Measurements from ENCODE around the gene GRN. TPM values are rescaled to one million over a fixed set of nuclear protein-coding genes. Genes with fewer than 3 reads are reported as not detected.
"Not testable (repeated sequence)": the region's sequence is repeated elsewhere in the genome, so short reads cannot be mapped to it uniquely, and the experiment has no call there.

The GRN gene
- polyA plus RNA-seq, 1 of the 3 experiments (the other 2 are of a cell fraction), result 442 TPM

GRCh38 chr17:44390250-44390870 is 45.3 kb downstream of the GRN start (continued):
- TF ChIP-seq REST (IDR thresholded peaks at IDR 0.05; ENCODE audit: low read depth, low read length) (no peak), SMC3 (IDR thresholded peaks at IDR 0.05; ENCODE audit: low read depth, low read length) (no peak), MAX (IDR thresholded peaks at IDR 0.05; ENCODE audit: low read depth) (no peak), TAF1 (IDR thresholded peaks at IDR 0.05; ENCODE audit: borderline replicate concordance, low read depth, low read length) (no peak), GATA2 (CRISPR knock-in tag; IDR thresholded peaks at IDR 0.05) (no peak), MXI1 (IDR thresholded peaks at IDR 0.05; ENCODE audit: low read depth, low read length) (no peak)

GRCh38 chr17:44394112-44394511 is 49.0 kb downstream of the GRN start:
- H3F3A ChIP-seq (replicated peaks; ENCODE audit: insufficient read depth); H3K9ac ChIP-seq; H3K4me1 ChIP-seq (ENCODE audit: control insufficient read depth in 1 of 2, insufficient read depth in 2 of 2, low read depth in 1 of 2, low read length in 1 of 2); H4K20me1 ChIP-seq (ENCODE audit: insufficient read depth); H3K9me3 ChIP-seq; H3K79me2 ChIP-seq (ENCODE audit: insufficient read depth); H3K9me2 ChIP-seq; H3K27me3 ChIP-seq (ENCODE audit: insufficient read depth); DNase-seq; H3K27ac ChIP-seq (ENCODE audit: low read depth in 2 of 2, low read length in 1 of 2); POLR2A ChIA-PET; H2AFZ ChIP-seq (ENCODE audit: low read depth); H3K4me2 ChIP-seq; H3K4me3 ChIP-seq (ENCODE audit: low read depth in 2 of 2, low read length in 1 of 2): not testable (repeated sequence)
- CTCF ChIA-PET, result interaction anchor here (3.5 kb wide), 1 partner anchor 18 kb away, joined by 10 read pairs; no protein-coding TSS in a partner anchor
- peaks cover 11 to 30% of the 10 kb centered on the region in 2 experiments for H3K36me3 ChIP-seq (replicated peaks in 1 of 2; ENCODE audit: control insufficient read depth in 1 of 2, insufficient read depth in 2 of 2, low read length in 1 of 2)
- WGBS (ENCODE audit: low lambda C conversion rate), result over 99% methylated on average over 9 of the region's 9 CpGs

GRCh38 chr17:44394833-44395232 is 49.7 kb downstream of the GRN start:
- no peak overlapping the region for H3K4me3 ChIP-seq (ENCODE audit: low read depth in 2 of 2, low read length in 1 of 2)
- POLR2A ChIA-PET, result interaction anchor here (0.6 kb wide), 1 partner anchor 8 kb away, joined by 3 read pairs; no protein-coding TSS in a partner anchor
- no peaks in the 10 kb centered on the region for H3K79me2 ChIP-seq (ENCODE audit: insufficient read depth)
- H3K27ac ChIP-seq (ENCODE audit: low read depth in 2 of 2, low read length in 1 of 2), result no peak overlapping the region
- TF ChIP-seq ELF1 (IDR thresholded peaks at IDR 0.05) (no peak), RFX5 (IDR thresholded peaks at IDR 0.05; ENCODE audit: low read length) (no peak), CTCF (IDR thresholded peaks at IDR 0.05) (no peak), EP300 (IDR thresholded peaks at IDR 0.05; ENCODE audit: borderline replicate concordance in 1 of 2, low read depth in 1 of 2, low read length in 1 of 2) (no peak)
- H3K27me3 ChIP-seq (ENCODE audit: insufficient read depth), result no peaks in the 10 kb centered on the region
- H3K9me2 ChIP-seq, result no peaks in the 10 kb centered on the region
- DNase-seq, result no peak
- no peak overlapping the region for H2AFZ ChIP-seq (ENCODE audit: low read depth)
- H3F3A ChIP-seq (replicated peaks; ENCODE audit: insufficient read depth), result peaks cover 9% of the 10 kb centered on the region
- no peaks in the 10 kb centered on the region for H3K9me3 ChIP-seq
- H3K4me2 ChIP-seq, result no peak overlapping the region
- no peaks in the 10 kb centered on the region for H4K20me1 ChIP-seq (ENCODE audit: insufficient read depth)
- CTCF ChIA-PET, result interaction anchor here (0.7 to 3.5 kb wide), 3 partner anchors 19 to 296 kb away, joined by 3 to 10 read pairs (median 3); no protein-coding TSS in a partner anchor
- H3K9ac ChIP-seq, result no peak overlapping the region
- H3K4me1 ChIP-seq (ENCODE audit: control insufficient read depth in 1 of 2, insufficient read depth in 2 of 2, low read depth in 1 of 2, low read length in 1 of 2), result no peaks in the 10 kb centered on the region
- H3K36me3 ChIP-seq (replicated peaks in 1 of 2; ENCODE audit: control insufficient read depth in 1 of 2, insufficient read depth in 2 of 2, low read length in 1 of 2), result peaks cover 17 to 37% of the 10 kb centered on the region in 2 experiments
- 95% methylated on average over 2 of the region's 2 CpGs for WGBS (ENCODE audit: low lambda C conversion rate)

Measured in SK-N-SH (cell line).